ENCODE data around the gene AMPD3.

DNA sequence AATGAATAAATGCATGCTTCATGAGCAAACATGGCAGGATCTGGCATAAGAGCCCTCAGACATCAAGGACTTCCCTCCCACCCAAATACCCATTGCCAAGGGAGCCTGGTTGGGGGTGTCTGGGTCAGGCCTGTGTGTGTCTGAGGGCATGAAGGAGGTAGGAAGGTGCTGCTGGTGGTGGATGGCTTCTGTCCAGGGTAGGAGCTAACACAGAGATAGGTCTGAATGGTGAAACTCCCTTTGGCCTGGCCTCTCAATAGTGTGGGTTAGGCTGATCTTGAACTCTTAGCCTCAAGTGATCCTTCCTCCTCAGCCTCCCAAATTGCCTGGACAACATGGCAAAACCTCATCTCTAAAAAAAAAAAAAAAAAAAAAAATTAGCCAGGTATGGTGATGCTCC lies 2.8 kb downstream of the AMPD3 start:
- TF ChIP-seq, protein P1, sequence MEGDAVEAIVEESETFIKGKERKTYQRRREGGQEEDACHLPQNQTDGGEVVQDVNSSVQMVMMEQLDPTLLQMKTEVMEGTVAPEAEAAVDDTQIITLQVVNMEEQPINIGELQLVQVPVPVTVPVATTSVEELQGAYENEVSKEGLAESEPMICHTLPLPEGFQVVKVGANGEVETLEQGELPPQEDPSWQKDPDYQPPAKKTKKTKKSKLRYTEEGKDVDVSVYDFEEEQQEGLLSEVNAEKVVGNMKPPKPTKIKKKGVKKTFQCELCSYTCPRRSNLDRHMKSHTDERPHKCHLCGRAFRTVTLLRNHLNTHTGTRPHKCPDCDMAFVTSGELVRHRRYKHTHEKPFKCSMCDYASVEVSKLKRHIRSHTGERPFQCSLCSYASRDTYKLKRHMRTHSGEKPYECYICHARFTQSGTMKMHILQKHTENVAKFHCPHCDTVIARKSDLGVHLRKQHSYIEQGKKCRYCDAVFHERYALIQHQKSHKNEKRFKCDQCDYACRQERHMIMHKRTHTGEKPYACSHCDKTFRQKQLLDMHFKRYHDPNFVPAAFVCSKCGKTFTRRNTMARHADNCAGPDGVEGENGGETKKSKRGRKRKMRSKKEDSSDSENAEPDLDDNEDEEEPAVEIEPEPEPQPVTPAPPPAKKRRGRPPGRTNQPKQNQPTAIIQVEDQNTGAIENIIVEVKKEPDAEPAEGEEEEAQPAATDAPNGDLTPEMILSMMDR (conservative IDR thresholded peaks at IDR 0.05), result no peak
- TF ChIP-seq EZH2 (IDR thresholded peaks at IDR 0.05; ENCODE audit: low read depth), result no peak
